ENCODE data around the gene CLEC17A.
"Not testable (repeated sequence)": the region's sequence is repeated elsewhere in the genome, so short reads cannot be mapped to it uniquely, and the experiment has no call there.

The CLEC17A gene

DNA sequence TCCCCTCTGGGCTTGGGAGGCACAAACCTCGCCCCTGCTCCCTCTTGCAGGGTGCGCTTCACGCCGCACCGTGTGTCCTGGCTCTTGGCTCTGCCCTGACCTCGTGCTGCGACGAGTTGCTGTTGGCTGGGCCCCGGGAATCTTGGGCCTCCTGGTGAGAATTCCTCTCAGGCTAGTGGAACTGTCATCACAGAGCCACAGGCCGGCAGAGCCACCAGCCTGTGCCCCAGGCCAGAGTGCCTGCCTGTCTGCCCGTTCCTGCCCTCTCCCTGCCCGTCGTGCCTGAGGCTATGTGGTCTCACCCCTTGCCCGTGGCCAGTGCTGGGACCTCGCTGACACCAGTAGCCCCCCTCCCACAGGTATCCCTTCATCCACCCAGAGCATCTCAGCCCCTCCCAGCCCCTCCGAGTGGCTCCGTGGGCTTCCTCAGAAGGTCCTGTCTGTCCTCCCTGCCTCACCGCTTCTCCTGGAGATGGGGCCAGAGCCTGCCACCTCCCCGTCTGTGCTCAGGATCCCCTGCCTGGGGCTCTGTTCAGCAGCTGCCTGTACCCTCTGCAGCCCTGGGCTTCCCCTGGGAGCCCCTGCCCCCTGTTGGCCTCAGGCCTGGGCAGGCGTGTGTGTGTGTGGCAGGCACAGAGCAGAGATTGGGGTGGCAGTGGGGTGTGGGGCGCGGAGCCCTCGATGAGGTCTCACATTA lies 24.4 kb upstream of the CLEC17A start:
- DNase-seq (ENCODE audit: low read depth, low spot score): no peak

GRCh38 chr19:14559916-14560775 lies 22.7 kb upstream of the CLEC17A start:
- no peak for DNase-seq (ENCODE audit: low read depth, low spot score)

GRCh38 chr19:14560776-14561108 lies 22.1 kb upstream of the CLEC17A start:
- no peak for DNase-seq (ENCODE audit: low read depth, low spot score)

GRCh38 chr19:14561249-14561648 lies 21.6 kb upstream of the CLEC17A start:
- no peak for DNase-seq (ENCODE audit: low read depth, low spot score)

GRCh38 chr19:14561847-14562351 lies 21.0 kb upstream of the CLEC17A start:
- DNase-seq (ENCODE audit: low read depth, low spot score): peak; percentile 73

DNA sequence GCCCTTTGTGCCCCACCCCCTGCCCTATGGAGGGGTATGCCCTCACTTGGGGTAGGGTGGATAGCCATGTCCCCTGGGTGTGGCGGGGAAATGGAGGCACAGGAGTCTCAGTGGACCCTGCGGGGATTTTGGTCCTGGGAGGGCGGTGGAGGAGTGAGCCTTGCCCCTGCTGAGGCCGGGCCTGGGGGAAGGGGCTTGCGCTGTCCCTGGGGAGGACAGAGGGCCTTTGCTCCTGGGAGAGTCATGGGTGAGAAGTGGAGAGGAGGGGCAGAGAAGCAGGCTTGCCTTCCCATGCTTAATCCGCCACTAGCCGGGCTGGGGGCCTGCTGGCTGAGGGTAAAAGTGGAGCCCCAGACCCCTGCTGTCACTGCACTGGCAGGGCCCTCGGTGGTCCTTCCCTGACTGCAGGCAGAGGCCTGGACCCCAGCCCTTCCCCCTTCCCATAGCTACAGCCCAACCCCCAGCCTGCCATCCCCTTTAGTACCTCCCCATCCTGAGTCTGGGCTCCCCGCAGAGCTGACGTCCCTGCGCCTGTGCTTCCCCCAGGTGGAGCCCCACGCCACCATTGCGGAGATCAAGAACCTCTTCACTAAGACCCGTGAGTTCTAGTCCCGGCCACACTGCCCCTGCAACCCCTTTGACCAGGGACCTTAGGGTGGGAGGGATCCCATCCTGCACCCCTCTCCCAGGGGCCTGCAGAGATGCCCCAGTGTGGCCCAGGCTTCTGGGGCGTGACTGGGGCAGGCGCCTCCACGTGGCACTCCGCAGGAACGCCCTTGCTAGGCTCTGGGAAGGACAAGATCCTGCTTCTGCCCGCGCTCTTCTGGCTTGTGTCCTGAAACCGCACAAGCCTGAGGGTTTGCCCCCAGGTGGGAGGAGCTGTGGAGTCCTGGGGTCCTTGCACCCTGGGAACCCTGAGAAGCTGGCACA lies 20.0 kb upstream of the CLEC17A start:
- DNase-seq (ENCODE audit: low read depth, low spot score): no peak

DNA sequence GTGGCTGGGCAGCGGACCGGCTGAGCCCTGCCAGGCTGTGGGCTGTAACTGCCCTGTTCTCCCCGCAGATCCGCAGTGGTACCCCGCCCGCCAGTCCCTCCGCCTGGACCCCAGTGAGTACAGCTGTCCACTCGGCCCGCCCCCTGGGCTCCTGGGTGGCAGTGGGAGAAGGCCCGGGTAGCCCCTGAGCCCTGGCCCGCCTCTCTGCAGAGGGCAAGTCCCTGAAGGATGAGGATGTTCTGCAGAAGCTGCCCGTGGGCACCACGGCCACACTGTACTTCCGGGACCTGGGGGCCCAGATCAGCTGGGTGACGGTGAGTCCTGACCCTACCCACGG lies 19.3 kb upstream of the CLEC17A start:
- DNase-seq (ENCODE audit: low read depth, low spot score): no peak

- no peak for DNase-seq (ENCODE audit: low read depth, low spot score)
Measured at GRCh38 chr19:14563989-14564651, 18.8 kb upstream of the CLEC17A start.

DNA sequence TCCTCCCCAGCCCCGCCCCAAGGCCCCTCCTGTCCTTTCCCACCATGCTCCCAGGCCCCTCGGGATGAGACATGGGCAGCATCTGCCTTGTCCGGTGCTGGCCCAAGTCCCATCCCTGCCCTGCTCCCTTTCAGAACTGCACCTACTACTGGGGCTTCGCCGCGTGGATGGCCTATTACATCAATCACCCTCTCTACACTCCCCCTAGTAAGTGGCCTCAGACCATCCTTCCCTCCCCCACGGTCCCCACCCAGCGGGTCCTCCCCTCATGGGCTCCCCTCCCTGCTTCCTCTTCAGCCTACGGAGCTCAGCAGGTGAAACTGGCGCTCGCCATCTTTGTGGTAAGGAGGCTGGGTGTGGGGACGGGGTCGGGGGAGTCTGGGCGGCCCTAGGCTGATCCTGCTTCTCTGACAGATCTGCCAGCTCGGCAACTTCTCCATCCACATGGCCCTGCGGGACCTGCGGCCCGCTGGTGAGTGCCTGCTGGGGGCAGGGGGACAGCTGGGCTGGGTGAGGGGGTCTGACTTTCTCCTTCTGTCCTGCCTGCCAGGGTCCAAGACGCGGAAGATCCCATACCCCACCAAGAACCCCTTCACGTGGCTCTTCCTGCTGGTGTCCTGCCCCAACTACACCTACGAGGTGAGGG lies 18.1 kb upstream of the CLEC17A start:
- DNase-seq (ENCODE audit: low read depth, low spot score): not testable (repeated sequence)

DNA sequence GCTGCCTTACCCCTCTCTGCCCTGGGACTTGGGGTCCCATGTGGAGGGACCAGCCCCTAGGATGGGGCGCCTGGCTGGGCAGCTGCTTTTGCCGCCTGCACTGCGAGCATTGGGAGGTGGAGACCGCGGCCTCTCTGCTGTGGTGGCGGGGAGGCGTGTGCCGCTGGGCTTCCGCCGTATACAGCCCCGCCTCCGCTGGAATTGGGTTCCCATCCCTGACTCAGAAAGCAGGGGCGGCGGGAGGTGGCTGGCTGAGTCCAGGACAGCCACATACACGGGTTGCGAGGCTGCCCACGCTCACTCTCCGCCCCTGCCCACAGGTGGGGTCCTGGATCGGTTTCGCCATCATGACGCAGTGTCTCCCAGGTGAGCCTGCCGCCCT lies 17.6 kb upstream of the CLEC17A start:
- DNase-seq (ENCODE audit: low read depth, low spot score): no peak

DNA sequence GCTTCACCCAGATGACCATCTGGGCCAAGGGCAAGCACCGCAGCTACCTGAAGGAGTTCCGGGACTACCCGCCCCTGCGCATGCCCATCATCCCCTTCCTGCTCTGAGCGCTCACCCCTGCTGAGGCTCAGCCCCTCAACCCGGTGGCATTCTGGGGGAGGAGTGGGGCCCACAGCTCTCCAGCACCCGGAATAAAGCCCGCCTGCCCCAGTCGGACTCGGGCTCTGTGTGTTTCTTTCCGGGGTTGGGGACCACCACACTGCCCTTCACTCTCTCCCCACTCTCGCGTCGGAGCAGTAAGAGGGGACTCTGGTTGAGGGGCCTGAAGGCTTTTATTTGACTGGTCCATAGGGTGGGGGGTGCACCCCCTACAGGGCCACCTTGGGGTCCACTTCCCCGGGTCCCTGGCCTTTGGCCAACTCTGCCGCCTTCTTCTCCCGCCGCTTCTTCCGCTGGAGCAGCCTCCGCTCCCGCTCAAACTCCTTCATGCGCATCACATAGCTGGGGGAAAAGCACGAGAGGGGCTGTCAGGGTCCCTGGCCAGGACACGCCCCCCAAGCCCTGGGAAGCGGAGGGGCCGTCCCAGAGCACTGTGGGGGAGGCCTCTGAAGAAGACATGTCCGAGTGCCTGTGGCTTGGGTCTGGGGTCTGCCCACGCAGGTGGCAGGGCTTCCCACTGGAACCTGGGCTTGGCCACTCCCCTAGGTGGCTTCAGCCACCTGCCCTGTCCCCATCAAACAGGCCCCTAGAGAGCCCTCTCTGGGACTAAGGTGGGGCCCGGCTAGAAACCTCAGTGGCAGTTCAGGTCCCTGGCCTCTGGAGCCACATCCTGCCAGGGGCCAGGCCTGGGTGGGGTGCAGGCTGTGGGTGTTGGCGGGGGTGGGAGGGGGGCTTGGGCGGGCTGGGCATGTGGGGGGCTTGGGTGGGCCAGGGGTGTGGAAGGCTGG lies 16.8 kb upstream of the CLEC17A start:
- DNase-seq (ENCODE audit: low read depth, low spot score): no peak

- DNase-seq (ENCODE audit: low read depth, low spot score): no peak
Measured at GRCh38 chr19:14566712-14567077, 16.2 kb upstream of the CLEC17A start.

DNA sequence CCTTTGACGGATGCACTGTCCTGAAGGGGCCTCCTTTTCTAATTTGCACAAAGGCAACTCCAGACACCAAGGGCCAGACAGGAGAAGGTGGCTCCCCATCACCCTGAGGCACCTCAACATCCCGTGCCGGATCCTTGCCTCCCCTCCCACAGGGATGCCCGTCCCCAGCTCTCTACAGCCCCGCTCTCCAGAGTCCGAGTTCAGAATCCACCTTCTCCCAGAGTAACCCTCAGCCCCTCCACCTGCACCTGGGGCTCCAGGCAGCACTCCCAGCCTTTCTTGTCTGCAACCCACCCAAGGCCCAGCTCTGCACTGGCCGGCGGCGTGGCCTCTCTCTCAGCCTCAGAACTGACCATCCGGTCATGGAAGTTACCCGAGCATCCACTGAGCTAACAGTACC lies 15.8 kb upstream of the CLEC17A start:
- no peak for DNase-seq (ENCODE audit: low read depth, low spot score)

GRCh38 chr19:14570864-14571527 lies 11.9 kb upstream of the CLEC17A start:
- no peak for DNase-seq (ENCODE audit: low read depth, low spot score)

- DNase-seq (ENCODE audit: low read depth, low spot score): peak; percentile 96
Measured at GRCh38 chr19:14571695-14572490, 11.0 kb upstream of the CLEC17A start, which contains the start of gene NDUFB7. NDUFB7 (minus strand) TSS chr19:14572066; CDS start chr19:14572000, 66 bp downstream.

- DNase-seq (ENCODE audit: low read depth, low spot score): no peak
Measured at GRCh38 chr19:14575428-14575980, 7.4 kb upstream of the CLEC17A start.

GRCh38 chr19:14576363-14576762 lies 6.5 kb upstream of the CLEC17A start:
- no peak for DNase-seq (ENCODE audit: low read depth, low spot score)

GRCh38 chr19:14577264-14577663 lies 5.6 kb upstream of the CLEC17A start:
- no peak for DNase-seq (ENCODE audit: low read depth, low spot score)
